OCI-LY1 (cell line): ENCODE measurements around the gene CWH43.
A peak's percentile ranks its signal among the peaks of the same experiment; 100 is the strongest.

Source experiments
- H2AFZ ChIP-seq: fragments of 200-600 bp; sonication (generic), shearing (Covaris generic); 2 replicates; pipeline ENCODE4 v1.6.0; 2014; ENCODE audit warnings: antibody characterized with exemption, mild to moderate bottlenecking, low read length
- H3F3A ChIP-seq: fragments of 200-600 bp; sonication (generic), shearing (Covaris generic); 2 replicates; pipeline ENCODE4 v1.6.0; 2014; ENCODE audit warnings: mild to moderate bottlenecking, antibody characterized with exemption, low read length, moderate library complexity; ENCODE audit not compliant: insufficient read depth
- H3K27ac ChIP-seq: fragments of 200-600 bp; sonication (generic); 2 replicates; pipeline ENCODE4 v1.5.1; 2014; ENCODE audit warnings: low read length, mixed run types, mild to moderate bottlenecking, low read depth; ENCODE audit not compliant: poor library complexity, severe bottlenecking
- H3K27me3 ChIP-seq: fragments of 200-600 bp; sonication (generic); 2 replicates; pipeline ENCODE4 v1.6.0; 2014; ENCODE audit warnings: antibody characterized with exemption, mild to moderate bottlenecking, low read length, moderate library complexity; ENCODE audit not compliant: insufficient read depth
- H3K36me3 ChIP-seq: fragments of 200-600 bp; sonication (generic); 2 replicates; pipeline ENCODE4 v1.6.1; 2014; ENCODE audit warnings: mild to moderate bottlenecking, antibody characterized with exemption, low read length, moderate library complexity, mixed read lengths; ENCODE audit not compliant: insufficient read depth
- H3K4me1 ChIP-seq: fragments of 200-600 bp; sonication (generic); 2 replicates; pipeline ENCODE4 v1.5.1; 2014; ENCODE audit warnings: mild to moderate bottlenecking, low read length, moderate library complexity; ENCODE audit not compliant: insufficient read depth, severe bottlenecking
- H3K4me2 ChIP-seq: fragments of 200-600 bp; sonication (generic), shearing (Covaris generic); 2 replicates; pipeline ENCODE4 v1.6.1; 2014; ENCODE audit warnings: low read length
- H3K4me3 ChIP-seq: fragments of 200-600 bp; sonication (generic); 2 replicates; pipeline ENCODE4 v1.5.1; 2014; ENCODE audit warnings: low read length, low read depth, mild to moderate bottlenecking, mixed read lengths; ENCODE audit not compliant: poor library complexity, severe bottlenecking
- H3K79me2 ChIP-seq: fragments of 200-600 bp; shearing (Covaris generic); 2 replicates; pipeline ENCODE4 v1.6.1; 2016; ENCODE audit warnings: mixed run types, low read length, mixed read lengths; ENCODE audit not compliant: insufficient read depth
- H3K9ac ChIP-seq: fragments of 200-600 bp; sonication (generic), shearing (Covaris generic); 2 replicates; pipeline ENCODE4 v1.6.1; 2014; ENCODE audit warnings: mild to moderate bottlenecking, low read length, mixed read lengths
- H3K9me2 ChIP-seq: fragments of 200-600 bp; sonication (generic), shearing (Covaris generic); 2 replicates; pipeline ENCODE4 v1.6.1; 2014; ENCODE audit warnings: low read depth, mild to moderate bottlenecking, low read length, mixed read lengths
- H3K9me3 ChIP-seq: fragments of 200-600 bp; shearing (Covaris generic); 2 replicates; pipeline ENCODE4 v1.6.1; 2014; ENCODE audit warnings: low read length, mixed read lengths
- H4K20me1 ChIP-seq: fragments of 200-600 bp; sonication (generic), shearing (Covaris generic); 2 replicates; pipeline ENCODE4 v1.6.0; 2016; ENCODE audit warnings: mild to moderate bottlenecking, low read length; ENCODE audit not compliant: insufficient read depth
- EZH2 ChIP-seq: fragments of 200-600 bp; sonication (generic), shearing (Covaris generic); IDR thresholded peaks from 2 replicates; pipeline ENCODE4 v1.8.0; 2017; ENCODE audit warnings: borderline replicate concordance, mixed run types, mild to moderate bottlenecking, antibody characterized with exemption, low read length, moderate library complexity, mixed read lengths
- TF ChIP-seq, protein P1 (sequence below): fragments of 200-600 bp; sonication (generic), shearing (Covaris generic); IDR thresholded peaks from 2 replicates; pipeline ENCODE4 v1.5.1; 2017; ENCODE audit warnings: mild to moderate bottlenecking, antibody characterized with exemption, low read length, moderate library complexity, mixed read lengths

The CWH43 gene

DNA sequence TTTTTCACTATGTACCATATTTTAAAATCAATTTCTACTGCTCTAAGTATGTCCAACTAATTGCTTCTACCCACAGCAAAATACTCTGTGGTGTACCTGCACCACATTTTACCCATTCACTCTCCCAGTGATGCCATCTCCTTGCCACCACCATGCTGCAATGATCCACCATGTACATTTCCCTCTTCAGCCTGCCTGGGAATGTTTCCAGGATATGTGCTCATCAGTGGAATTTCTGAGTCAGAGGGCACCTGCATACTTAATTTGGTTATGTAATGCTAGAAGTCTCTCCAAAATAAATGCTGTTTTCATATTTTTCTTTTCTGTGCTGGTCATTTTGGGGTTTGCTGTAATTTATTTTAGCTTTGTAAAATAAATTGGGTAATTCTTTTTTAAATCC, 46.3 kb upstream of the CWH43 start:
- no peak overlapping the region for H3K27ac ChIP-seq
- no peak overlapping the region for H3K9ac ChIP-seq
- no peak overlapping the region for H3K4me2 ChIP-seq
- no peaks in the 10 kb centered on the region; the same call in 1 of the 2 replicates for H3K9me3 ChIP-seq
- H3K79me2 ChIP-seq: no peaks in the 10 kb centered on the region
- TF ChIP-seq, protein P1, sequence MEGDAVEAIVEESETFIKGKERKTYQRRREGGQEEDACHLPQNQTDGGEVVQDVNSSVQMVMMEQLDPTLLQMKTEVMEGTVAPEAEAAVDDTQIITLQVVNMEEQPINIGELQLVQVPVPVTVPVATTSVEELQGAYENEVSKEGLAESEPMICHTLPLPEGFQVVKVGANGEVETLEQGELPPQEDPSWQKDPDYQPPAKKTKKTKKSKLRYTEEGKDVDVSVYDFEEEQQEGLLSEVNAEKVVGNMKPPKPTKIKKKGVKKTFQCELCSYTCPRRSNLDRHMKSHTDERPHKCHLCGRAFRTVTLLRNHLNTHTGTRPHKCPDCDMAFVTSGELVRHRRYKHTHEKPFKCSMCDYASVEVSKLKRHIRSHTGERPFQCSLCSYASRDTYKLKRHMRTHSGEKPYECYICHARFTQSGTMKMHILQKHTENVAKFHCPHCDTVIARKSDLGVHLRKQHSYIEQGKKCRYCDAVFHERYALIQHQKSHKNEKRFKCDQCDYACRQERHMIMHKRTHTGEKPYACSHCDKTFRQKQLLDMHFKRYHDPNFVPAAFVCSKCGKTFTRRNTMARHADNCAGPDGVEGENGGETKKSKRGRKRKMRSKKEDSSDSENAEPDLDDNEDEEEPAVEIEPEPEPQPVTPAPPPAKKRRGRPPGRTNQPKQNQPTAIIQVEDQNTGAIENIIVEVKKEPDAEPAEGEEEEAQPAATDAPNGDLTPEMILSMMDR: no peak
- TF ChIP-seq EZH2: no peak
- no peak overlapping the region for H2AFZ ChIP-seq
- H3F3A ChIP-seq: no peaks in the 10 kb centered on the region
- no peaks in the 10 kb centered on the region for H3K27me3 ChIP-seq
- H3K4me3 ChIP-seq: no peak overlapping the region
- no peaks in the 10 kb centered on the region for H4K20me1 ChIP-seq
- H3K4me1 ChIP-seq: no peaks in the 10 kb centered on the region
- H3K9me2 ChIP-seq: no peaks in the 10 kb centered on the region
- H3K36me3 ChIP-seq: no peaks in the 10 kb centered on the region

DNA sequence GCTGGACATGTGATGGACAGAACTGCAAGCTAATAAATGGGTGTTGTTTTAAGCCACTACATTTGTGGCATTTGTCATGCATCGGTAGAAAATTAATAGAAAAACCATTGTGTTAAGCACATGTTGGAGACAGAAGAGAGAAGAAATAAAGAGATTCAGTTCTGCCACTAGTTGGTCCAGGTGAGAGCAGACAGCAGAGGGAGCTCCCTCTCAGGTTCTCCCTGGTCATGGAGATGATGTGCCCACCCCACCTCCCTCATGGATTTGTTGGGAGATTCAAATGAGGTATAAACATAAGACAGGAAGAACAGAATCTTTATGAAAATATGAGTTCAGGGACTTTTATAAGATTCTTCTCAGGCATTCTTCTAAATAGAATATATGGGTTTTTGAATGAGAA, 42.7 kb upstream of the CWH43 start:
- Histone ChIP-seq H3K9me2 (no peaks in the 10 kb centered on the region), H4K20me1 (no peaks in the 10 kb centered on the region), H3F3A (no peaks in the 10 kb centered on the region), H3K4me3 (no peak overlapping the region), H3K9ac (no peak overlapping the region), H3K4me1 (no peaks in the 10 kb centered on the region), H3K79me2 (no peaks in the 10 kb centered on the region), H2AFZ (no peak overlapping the region), H3K36me3 (no peaks in the 10 kb centered on the region), H3K9me3 (no peaks in the 10 kb centered on the region), H3K27ac (no peak overlapping the region), H3K4me2 (no peak overlapping the region), H3K27me3 (no peaks in the 10 kb centered on the region)
- TF ChIP-seq, protein P1: peak; percentile 46
- TF ChIP-seq EZH2: no peak

DNA sequence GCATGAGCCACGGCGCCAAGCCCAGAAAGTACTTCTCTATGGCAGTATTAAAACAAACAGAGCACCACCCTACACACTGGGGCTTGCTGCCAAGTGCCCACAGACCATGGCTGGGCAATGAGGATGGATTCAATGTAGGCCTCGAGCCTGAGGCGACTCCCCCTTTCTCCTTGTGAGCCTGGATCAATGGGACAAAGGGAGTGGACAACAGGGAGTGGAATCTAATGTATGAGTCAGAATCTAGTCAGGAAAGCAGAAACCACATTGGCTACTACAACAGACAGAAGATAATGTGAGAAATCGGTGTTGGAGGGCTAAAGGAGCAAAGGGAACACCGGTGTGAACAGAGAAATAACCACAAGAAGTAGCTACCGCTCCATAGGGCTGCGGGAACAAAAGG, 41.8 kb upstream of the CWH43 start:
- no peaks in the 10 kb centered on the region for H3K79me2 ChIP-seq
- H3K9me2 ChIP-seq: no peaks in the 10 kb centered on the region
- no peaks in the 10 kb centered on the region for H4K20me1 ChIP-seq
- TF ChIP-seq, protein P1: no peak
- no peak for TF ChIP-seq EZH2
- H3K4me1 ChIP-seq: no peaks in the 10 kb centered on the region
- H3K9ac ChIP-seq: no peak overlapping the region
- no peaks in the 10 kb centered on the region for H3F3A ChIP-seq
- no peaks in the 10 kb centered on the region for H3K27me3 ChIP-seq
- H3K36me3 ChIP-seq: no peaks in the 10 kb centered on the region
- H3K4me3 ChIP-seq: no peak overlapping the region
- no peak overlapping the region for H3K4me2 ChIP-seq
- no peaks in the 10 kb centered on the region for H3K9me3 ChIP-seq
- H2AFZ ChIP-seq: no peak overlapping the region
- H3K27ac ChIP-seq: no peak overlapping the region
